Heart left ventricle (tissue), 16 donors: ENCODE results near the gene ZMYM2. TPM values are rescaled to one million over a fixed set of nuclear protein-coding genes. Genes with fewer than 3 reads are reported as not detected.

Source experiments
- ATAC-seq, 4 donors: fragments of 200-7000 bp; cut with Tn5 transposase; one replicate each; pipeline ENCODE4 v1.9.1; 2020 to 2022; ENCODE audit warnings: moderate library complexity in 4 of 4, mild to moderate bottlenecking in 3 of 4, moderate number of reproducible peaks in 1 of 4
- DNase-seq, 5 donors: peaks; one replicate each; pipeline ENCODE4 v3.0.0-alpha.2; 2020
- H3K27ac ChIP-seq, 12 donors: fragments of 200-600 bp; sonication (generic) in 4 of 12; one replicate each; pipeline versions ENCODE4 v1.5.0 to v1.8.0; 2016 to 2022; ENCODE audit warnings: mild to moderate bottlenecking in 2 of 12
- H3K27me3 ChIP-seq, 9 donors: fragments of 200-600 bp; sonication (generic) in 2 of 9; one replicate each; pipeline versions ENCODE4 v1.5.1 to v1.8.0; 2016 to 2022; ENCODE audit warnings: mild to moderate bottlenecking in 3 of 9
- H3K36me3 ChIP-seq, 9 donors: fragments of 200-600 bp; sonication (generic) in 2 of 9; one replicate each; pipeline versions ENCODE4 v1.5.0 to v1.8.0; 2018 to 2022; ENCODE audit warnings: mild to moderate bottlenecking in 2 of 9
- H3K4me1 ChIP-seq, 12 donors: fragments of 200-600 bp; sonication (generic) in 4 of 12; one replicate each; pipeline versions ENCODE4 v1.5.0 to v1.8.0; 2016 to 2022; ENCODE audit warnings: mild to moderate bottlenecking in 3 of 12
- H3K4me3 ChIP-seq, 12 donors: fragments of 200-600 bp; sonication (generic) in 4 of 12; one replicate each; pipeline versions ENCODE4 v1.5.0 to v1.8.0; 2017 to 2022; ENCODE audit warnings: mild to moderate bottlenecking in 9 of 12, moderate library complexity in 4 of 12
- H3K9me3 ChIP-seq, 12 donors: fragments of 200-600 bp; sonication (generic) in 4 of 12; one replicate each; pipeline versions ENCODE4 v1.5.0 to v1.8.0; 2016 to 2022; ENCODE audit warnings: mild to moderate bottlenecking in 1 of 12
- POLR2A ChIP-seq, 2 donors: fragments of 450-650 bp; IDR thresholded peaks; one replicate each; pipeline ENCODE4 v1.6.1; 2017; ENCODE audit warnings: antibody characterized with exemption in 2 of 2, mild to moderate bottlenecking in 2 of 2, moderate library complexity in 2 of 2
- WGBS, 4 donors: extraction: QIAGEN DNeasy Blood & Tissue Kit in 2 of 4; methylation state at CpG; one replicate each; pipeline versions ENCODE4 v1.1.5 to v1.1.7; 2013 to 2018; 5-methylcytosine and 5-hydroxymethylcytosine counted together
- intact Hi-C, 10 donors: fragments of 100-400 bp; cut with DNase I; formaldehyde crosslinking; loops; one replicate each; pipeline versions ENCODE4 v1.11.1 to v1.14.2; 2022
- polyA plus RNA-seq, 2 donors: library from polyadenylated mRNA; stranded (reverse); fragments of 200-250 nt; gene quantifications; one replicate each; pipeline ENCODE4 v1.2.3, GENCODE V29; 2013
- total RNA-seq, 9 donors: library from RNA; depleted of rRNA in 2 of 9; stranded (reverse); fragments of >200 nt in 2 of 9; fragmentation: NEBNext Ultra II Directional in 3 of 9; extraction: Animal tissue kit (Norgen Biotek cat#: 25700) in 3 of 9; gene quantifications; one replicate each; pipeline versions ENCODE4 v1.1.0 to v1.2.4, GENCODE V29; 2016 to 2023
- TF ChIP-seq, protein P1 (sequence below), 12 donors: fragments of 200-600 bp; sonication (generic) in 4 of 12; IDR thresholded peaks; one replicate each; pipeline versions ENCODE4 v1.5.0 to v1.8.0; 2018 to 2022; ENCODE audit warnings: antibody characterized with exemption in 12 of 12, mild to moderate bottlenecking in 5 of 12
- donor health status: ischemic (EF 13 %, LVEDD 7.1; RV severe dilation, severe dysfunction).
- donor health status: healthy with polysubstance abuse.
- donor health status: DM: no; HTN: yes; CAD: no.
- donor health status: DM: no; HTN: no; CAD: no.
- donor health status: ischemic (EF 25% LVEDD 6.9; RV normal size, moderate dysfunction).
- donor health status: ischemic (EF 25% LVEDD 5.7; RV mildly dilated, moderate dysfunction).
- donor health status: healthy.
- donor health status: DM: yes; HTN: yes; CAD: no.
- donor health status: ischemic (EF 35%, LVEDD 5.7; RV mildly dilated, moderate dysfunction).
- donor health status: nonischemic (EF 11% LVEDD 7.7; RV severe dilation, severe dysfunction).
- donor health status: DM: yes; HTN: yes; CAD: no.
- donor health status: PGD.
- donor health status: ischemic (EF 29% LVEDD 5.4; RV normal size, mild dysfunction).
- donor health status: nonischemic (EF 23%, LVEDD 6.1; RV moderate dilation, normal function).

ZMYM2 gene
- total and polyA plus RNA-seq, 11 donors, result 11.2 to 69.3 (median 51.9) TPM

DNA sequence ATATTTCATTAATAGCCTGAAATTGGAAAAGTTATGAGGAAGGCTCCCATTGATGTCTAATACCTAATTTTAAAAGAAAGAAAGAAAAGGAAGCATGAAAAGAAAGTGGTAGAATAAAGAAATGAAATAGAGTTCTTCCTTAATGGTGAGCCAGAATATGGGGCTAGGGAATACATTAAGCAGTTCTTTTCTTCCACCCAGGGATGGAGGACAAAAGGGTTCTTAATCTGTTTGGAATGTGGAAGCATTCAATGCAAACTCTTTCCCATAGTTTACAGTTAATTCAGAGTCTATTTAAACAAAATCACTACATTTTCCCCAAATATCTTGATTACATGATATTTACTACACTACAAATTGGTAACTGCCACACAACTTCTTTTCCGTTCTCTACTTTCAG lies 18.4 kb upstream of the ZMYM2 start:
- no peak overlapping the region for H3K27ac ChIP-seq

DNA sequence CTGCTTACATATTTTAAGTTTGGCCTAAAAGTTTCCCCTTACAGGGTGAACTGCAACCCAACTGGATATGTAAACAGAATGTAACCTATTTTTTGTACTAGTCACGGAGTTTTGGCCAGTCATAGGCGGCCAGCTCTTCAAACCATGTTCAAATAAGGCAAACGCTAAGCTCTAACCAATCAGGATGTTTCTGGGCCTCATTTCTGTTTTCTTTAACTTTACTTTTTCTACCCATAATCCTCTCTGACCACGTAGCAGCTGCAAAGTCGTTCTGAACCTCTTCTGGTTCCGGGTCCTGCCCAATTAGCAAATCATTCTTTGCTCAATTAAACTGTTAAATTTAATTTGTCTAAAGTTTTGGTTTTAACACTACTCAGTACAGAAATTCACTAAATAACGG lies 8.2 kb upstream of the ZMYM2 start:
- TF ChIP-seq POLR2A (IDR thresholded peaks at IDR 0.05), result no peak
- TF ChIP-seq, protein P1, sequence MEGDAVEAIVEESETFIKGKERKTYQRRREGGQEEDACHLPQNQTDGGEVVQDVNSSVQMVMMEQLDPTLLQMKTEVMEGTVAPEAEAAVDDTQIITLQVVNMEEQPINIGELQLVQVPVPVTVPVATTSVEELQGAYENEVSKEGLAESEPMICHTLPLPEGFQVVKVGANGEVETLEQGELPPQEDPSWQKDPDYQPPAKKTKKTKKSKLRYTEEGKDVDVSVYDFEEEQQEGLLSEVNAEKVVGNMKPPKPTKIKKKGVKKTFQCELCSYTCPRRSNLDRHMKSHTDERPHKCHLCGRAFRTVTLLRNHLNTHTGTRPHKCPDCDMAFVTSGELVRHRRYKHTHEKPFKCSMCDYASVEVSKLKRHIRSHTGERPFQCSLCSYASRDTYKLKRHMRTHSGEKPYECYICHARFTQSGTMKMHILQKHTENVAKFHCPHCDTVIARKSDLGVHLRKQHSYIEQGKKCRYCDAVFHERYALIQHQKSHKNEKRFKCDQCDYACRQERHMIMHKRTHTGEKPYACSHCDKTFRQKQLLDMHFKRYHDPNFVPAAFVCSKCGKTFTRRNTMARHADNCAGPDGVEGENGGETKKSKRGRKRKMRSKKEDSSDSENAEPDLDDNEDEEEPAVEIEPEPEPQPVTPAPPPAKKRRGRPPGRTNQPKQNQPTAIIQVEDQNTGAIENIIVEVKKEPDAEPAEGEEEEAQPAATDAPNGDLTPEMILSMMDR (IDR thresholded peaks at IDR 0.05), result no peak
- no peak overlapping the region for H3K27ac ChIP-seq
- peaks cover 0 to 3% (median 0%) of the 10 kb centered on the region in 9 donors for H3K27me3 ChIP-seq
- DNase-seq (no peak), ATAC-seq (no peak)
- WGBS, 4 donors, result 79 to 86% (median 82%) methylated on average over 7 of the region's 7 CpGs
- intact Hi-C loops, result loop anchor here in 1 of 10 donors (10.0 kb wide), 1 partner anchor 166 kb away; the partner anchor contains the start of gene PSPC1
- H3K4me1 ChIP-seq, result no peaks in the 10 kb centered on the region
- H3K4me3 ChIP-seq, result no peak overlapping the region
- H3K9me3 ChIP-seq, result no peaks in the 10 kb centered on the region
- H3K36me3 ChIP-seq, result no peaks in the 10 kb centered on the region

More for the DNA sequence above, 18.4 kb upstream of the ZMYM2 start:
- DNase-seq (no peak), ATAC-seq (no peak)
- intact Hi-C loops, result loop anchor here in 2 of 10 donors (5.0 to 10.0 kb wide), 2 partner anchors 63 to 65 kb away; no protein-coding TSS in a partner anchor
- 45 to 97% (median 92%) methylated on average over 1 of the region's 1 CpG for WGBS, 4 donors
- Histone ChIP-seq H3K4me1 (no peaks in the 10 kb centered on the region), H3K4me3 (no peak overlapping the region), H3K27me3 (peaks cover 0 to 9% (median 0%) of the 10 kb centered on the region in 9 donors), H3K9me3 (no peaks in the 10 kb centered on the region), H3K36me3 (no peaks in the 10 kb centered on the region)
- no peak for TF ChIP-seq POLR2A (IDR thresholded peaks at IDR 0.05)
- TF ChIP-seq, protein P1 (IDR thresholded peaks at IDR 0.05), result no peak

DNA sequence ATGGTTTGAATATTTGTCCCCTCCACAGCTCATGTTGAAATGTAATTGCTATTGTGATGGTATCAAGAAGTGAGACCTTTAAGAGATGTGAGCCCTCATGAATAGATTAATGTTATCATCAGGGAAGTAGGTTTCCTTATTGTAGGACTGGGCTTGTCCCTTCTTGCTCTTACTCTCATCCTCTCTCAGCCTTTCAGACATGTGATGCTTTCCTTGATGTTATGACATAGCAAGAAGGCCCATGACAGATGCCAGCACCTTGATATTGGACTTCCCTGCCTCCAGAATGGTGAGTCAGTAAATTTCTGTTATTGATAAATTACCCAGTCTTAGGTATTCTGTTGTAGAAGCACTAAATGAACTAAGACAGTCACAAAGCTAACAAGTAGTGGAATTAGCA lies 5.7 kb upstream of the ZMYM2 start:
- Histone ChIP-seq H3K27ac (no peak overlapping the region), H3K9me3 (peaks cover 0 to 5% (median 0%) of the 10 kb centered on the region in 12 donors), H3K4me3 (no peak overlapping the region), H3K36me3 (no peaks in the 10 kb centered on the region), H3K4me1 (peaks cover 0 to 8% (median 0%) of the 10 kb centered on the region in 12 donors), H3K27me3 (peaks cover 0 to 3% (median 0%) of the 10 kb centered on the region in 9 donors)
- intact Hi-C loops, result loop anchor here in 1 of 10 donors (10.0 kb wide), 1 partner anchor 168 kb away; the partner anchor contains the start of gene PSPC1
- no peak for DNase-seq
- ATAC-seq, result no peak
- TF ChIP-seq, protein P1 (IDR thresholded peaks at IDR 0.05), result no peak
- no peak for TF ChIP-seq POLR2A (IDR thresholded peaks at IDR 0.05)

DNA sequence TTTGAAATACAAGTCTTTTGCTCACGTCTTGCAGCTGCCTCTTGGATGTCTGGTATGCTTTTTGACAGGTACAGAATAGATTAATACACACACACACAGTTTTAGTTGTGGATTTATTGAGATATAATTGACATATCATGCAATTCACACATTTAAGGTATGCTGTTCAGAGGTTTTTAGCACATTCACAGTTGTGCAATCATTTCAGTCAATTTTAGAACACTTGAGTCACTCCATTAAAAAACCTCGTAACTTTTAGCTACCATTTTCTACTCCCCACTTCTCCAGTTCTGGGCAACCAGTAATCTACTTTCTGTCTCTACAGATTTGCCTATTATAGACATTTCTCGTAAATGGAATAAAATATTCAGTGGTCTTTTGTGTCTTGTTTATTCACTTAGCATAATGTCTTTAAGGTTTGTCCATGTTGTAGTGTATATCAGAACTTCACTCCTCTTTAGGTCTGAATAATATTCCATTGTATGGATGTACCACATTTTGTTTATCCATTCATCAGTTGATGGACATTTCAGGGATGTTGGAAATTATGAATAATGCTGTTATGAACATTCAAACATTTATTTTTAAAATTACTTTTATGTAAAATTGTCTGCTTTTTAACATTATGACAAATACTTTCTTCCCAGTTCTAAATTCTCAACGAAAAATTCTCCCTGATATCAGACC lies 2.5 kb upstream of the ZMYM2 start:
- H3K27me3 ChIP-seq, result no peaks in the 10 kb centered on the region
- H3K27ac ChIP-seq, result no peak overlapping the region
- H3K4me1 ChIP-seq, result peaks cover 0 to 25% (median 14%) of the 10 kb centered on the region in 12 donors
- H3K36me3 ChIP-seq, result peaks cover 0 to 8% (median 5%) of the 10 kb centered on the region in 9 donors
- no peak overlapping the region for H3K4me3 ChIP-seq
- intact Hi-C loops, result loop anchor here in 5 of 10 donors (5.0 to 10.0 kb wide), 5 partner anchors 89 to 324 kb away; partner anchors contain the start of genes PSPC1 (in 2 of the 5), ZMYM5 (in 2 of the 5) and MPHOSPH8 (in 1 of the 5)
- peaks cover 0 to 5% (median 0%) of the 10 kb centered on the region in 12 donors for H3K9me3 ChIP-seq
- no peak for TF ChIP-seq POLR2A (IDR thresholded peaks at IDR 0.05)
- TF ChIP-seq, protein P1 (IDR thresholded peaks at IDR 0.05), result no peak
- WGBS, 4 donors, result 93 to 96% (median 94%) methylated on average over 4 of the region's 4 CpGs
- ATAC-seq (no peak), DNase-seq (no peak)
